GM18502 (cell line): ENCODE results near the gene SRCAP.
"Not testable (repeated sequence)": the region's sequence is repeated elsewhere in the genome, so short reads cannot be mapped to it uniquely, and the experiment has no call there.

Experiments
- ATAC-seq: cut with Tn5 transposase; IDR thresholded peaks from one replicate; pipeline ENCODE4 v1.9.1; 2021; ENCODE audit warnings: mild to moderate bottlenecking; ENCODE audit not compliant: unreplicated experiment, poor library complexity

The SRCAP gene

GRCh38 chr16:30663038-30663437 lies 35.9 kb upstream of the SRCAP start:
- ATAC-seq, result no peak

DNA sequence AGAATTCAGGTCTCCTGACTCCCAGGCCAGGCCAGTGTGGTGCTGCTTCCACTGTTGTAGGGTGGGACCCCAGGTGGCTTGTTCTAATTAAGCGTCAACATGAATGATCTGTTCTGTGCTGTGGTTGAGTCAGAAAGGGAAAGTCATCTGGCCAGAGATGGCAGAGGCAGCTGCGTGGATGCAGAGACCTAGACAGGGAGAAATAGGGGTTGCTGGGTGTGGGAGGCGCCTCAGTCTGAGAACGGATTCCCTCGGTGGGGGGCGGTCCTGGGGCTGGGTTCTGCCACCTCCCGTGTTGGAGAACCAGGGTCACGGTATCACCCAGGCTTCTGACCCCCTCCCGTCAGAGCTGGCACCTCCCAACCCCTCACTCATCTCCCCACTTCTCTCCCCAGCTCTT lies 35.2 kb upstream of the SRCAP start:
- no peak for ATAC-seq

GRCh38 chr16:30664616-30665109 lies 34.3 kb upstream of the SRCAP start:
- no peak for ATAC-seq

GRCh38 chr16:30665155-30665829 lies 33.7 kb upstream of the SRCAP start:
- ATAC-seq, result no peak

- no peak for ATAC-seq
Measured at GRCh38 chr16:30665830-30666190, 33.2 kb upstream of the SRCAP start.

DNA sequence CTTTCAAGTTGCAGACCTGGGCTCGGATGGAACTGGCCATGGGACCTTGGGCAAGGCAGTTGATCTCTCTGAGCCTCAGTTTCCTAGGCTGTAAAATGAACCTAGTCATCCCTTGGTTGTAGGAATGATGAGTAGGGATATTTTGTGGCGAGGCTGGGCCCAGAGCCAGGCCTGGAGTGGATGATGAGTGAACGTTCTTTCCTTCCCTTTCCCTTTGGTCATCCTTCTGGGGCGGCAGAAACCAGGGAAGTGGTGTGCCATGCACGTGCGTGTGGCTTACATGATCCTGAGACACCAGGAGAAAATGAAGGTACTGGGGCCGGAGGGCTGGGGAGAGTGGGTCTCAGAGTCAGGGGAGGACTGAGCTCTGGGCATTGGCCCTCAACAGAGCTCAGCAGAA lies 32.3 kb upstream of the SRCAP start:
- ATAC-seq, result no peak

- ATAC-seq, result no peak
Measured at GRCh38 chr16:30667361-30667905, 31.5 kb upstream of the SRCAP start.

- ATAC-seq, result no peak
Measured at GRCh38 chr16:30668393-30668792, 30.6 kb upstream of the SRCAP start.

DNA sequence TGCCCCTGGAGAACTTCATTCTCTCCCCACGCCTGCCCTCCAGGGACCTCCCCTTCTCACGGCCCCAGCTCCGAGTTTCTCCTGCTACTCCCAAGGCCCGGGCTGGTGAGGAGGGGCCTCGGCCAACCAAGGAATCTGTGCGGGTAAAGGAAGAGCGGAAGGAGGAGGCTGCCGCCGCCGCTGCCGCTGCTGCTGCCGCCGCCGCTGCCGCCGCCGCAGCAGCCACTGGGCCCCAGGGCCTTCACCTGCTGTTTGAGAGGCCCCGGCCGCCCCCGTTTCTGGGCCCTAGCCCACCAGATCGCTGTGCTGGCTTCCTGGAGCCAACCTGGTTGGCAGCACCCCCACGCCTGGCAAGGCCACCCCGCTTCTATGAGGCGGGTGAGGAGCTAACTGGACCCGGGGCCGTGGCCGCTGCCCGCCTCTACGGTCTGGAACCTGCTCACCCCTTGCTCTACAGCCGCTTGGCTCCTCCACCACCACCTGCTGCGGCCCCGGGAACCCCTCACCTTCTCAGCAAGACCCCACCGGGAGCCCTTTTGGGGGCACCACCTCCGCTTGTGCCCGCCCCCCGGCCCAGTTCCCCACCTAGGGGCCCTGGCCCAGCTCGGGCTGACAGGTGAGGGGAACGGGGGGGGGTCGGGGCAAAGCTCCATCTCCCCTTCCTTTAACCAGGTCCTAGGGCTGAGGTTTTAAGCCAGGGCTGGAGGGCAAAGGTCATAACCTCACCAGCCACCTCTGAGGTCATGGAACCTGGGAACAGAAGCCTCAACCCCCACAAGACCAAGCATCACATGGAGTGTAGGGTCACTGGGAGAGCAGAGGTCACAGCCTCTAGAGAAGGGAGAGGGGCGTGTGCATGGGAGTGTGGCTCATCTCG lies 29.7 kb upstream of the SRCAP start:
- ATAC-seq, result no peak

DNA sequence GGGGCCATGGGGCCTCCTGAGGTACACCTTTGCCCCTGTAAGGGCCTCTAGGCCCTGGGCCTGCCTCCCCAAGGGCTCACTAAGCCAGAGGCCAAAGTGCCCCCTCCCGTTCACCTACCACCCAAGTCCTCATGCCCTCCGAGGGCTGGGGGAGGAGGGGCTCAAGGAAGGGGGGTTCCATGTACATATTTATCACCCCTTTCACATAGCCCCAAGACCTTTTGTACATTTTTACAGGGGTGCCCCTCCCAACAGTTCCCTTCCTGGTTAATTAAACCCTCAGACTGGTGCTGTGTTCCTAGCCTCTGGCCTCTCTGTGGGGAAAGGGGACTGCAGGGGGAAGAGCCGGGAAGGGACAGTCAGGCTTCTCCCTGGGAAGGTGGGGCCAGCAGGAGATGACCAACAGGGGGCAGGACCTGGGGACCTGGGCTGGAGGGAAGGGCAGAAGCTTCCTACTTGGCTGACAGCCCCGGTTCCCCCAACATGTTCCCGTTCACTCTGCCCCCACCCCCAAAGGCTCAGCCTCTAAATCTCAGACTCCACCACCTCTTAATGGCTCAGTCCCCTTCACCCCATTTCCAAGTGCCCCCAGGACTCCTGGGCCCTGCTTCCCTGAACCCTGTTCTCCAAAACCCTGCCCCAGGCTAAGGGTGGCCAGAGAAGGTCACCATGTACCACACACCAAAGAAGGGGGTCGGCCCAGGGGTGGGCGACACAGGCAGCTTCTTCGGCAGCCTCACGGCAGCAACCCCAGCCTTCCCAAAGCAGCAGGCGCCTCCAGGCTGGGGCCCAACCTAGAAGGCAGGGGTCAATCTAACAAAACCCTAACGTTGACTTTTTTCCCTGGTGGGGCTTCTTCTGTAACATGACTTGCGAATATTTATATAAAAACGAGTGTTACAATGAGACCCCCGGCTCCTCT lies 28.8 kb upstream of the SRCAP start:
- ATAC-seq, result no peak

DNA sequence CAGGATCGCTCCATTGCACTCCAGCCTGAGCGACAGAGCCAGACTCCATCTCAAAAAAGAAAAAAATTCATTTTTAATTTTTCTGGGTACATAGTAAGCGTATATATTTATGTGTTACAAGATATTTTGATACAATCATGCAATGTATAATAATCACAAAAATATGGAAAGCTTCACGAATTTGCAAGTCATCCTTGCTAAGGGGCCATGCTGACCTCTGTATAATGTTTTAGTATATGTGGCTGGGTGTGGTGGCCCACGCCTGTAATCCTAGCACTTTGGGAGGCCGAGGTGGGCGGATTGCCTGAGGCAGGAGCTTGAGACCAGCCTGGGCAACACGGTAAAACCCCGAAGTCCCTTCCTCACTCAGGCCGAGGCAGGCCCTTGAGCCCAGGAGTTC lies 23.8 kb upstream of the SRCAP start:
- no peak for ATAC-seq

DNA sequence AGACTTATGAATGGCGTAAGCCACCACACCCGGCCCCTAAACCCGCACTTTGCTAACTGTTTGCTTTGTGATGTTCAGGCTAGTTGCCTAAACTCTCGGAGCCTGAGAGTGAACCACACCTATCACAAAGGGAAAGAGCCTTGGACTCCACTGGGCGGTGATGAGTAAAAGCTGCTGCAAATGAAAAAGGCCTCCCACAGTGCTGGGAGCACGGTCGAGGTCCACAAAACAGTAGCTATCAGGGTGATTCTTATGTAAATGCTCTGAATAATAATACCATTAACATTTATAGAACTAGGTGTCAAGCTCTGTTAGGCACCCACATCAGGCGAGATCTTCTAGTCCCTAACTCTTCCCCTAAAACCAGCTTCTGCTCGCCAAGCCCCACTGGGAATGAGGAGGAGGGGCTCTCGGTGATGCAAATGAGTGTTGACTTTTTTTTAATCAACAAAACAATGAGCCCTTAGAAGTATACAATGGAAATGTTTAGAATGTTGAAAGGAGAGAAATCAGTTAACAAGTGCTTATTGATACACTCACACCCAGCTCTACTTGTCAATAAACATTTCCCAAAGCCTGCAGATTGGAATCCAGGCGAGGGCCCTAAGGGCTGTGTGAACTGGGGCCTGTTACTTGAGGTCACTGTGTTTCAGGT lies 20.9 kb upstream of the SRCAP start:
- ATAC-seq, result no peak

DNA sequence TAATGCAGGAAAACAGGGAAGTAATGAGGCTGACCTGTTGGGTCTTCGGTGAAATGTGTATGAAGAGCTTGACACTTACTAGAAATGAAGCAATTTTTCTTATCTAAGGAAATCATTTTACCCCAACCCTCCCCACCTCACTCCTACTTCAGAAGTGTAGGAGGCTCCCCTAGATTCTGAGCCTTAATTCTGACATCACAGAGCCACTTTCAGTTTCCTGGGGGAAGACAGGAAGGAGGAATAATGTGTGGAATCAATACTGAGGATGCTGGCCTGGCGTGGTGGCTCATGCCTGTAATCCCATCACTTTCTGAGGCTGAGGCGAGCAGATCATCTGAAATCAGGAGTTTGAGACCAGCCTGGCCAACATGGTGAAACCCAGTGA lies 20.4 kb upstream of the SRCAP start:
- no peak for ATAC-seq

- ATAC-seq, result no peak
Measured at GRCh38 chr16:30680326-30680725, 18.6 kb upstream of the SRCAP start.

DNA sequence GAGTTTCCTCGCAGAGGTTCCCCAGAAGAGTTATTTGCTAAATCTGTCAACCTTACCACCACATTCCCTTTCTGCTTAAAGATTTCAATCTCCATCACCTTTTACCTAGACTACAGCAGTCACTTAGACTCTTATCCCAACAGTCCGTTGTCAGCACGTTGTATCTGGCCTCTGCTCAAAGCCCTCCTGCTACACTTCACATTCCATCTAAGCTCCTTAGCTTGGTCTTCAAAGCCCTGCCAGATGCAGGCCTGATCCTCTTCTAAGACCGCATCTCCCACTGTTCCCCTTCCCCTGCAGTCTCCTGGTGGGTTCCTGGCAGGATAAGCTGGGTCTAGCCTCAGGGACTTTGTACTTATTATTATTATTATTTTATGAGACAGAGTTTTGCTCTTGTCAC lies 10.3 kb upstream of the SRCAP start:
- no peak for ATAC-seq

- no peak for ATAC-seq
Measured at GRCh38 chr16:30691907-30692306, 7.1 kb upstream of the SRCAP start.

- no peak for ATAC-seq
Measured at GRCh38 chr16:30692396-30693064, 6.4 kb upstream of the SRCAP start.

GRCh38 chr16:30694926-30695693 lies 3.9 kb upstream of the SRCAP start:
- no peak for ATAC-seq

DNA sequence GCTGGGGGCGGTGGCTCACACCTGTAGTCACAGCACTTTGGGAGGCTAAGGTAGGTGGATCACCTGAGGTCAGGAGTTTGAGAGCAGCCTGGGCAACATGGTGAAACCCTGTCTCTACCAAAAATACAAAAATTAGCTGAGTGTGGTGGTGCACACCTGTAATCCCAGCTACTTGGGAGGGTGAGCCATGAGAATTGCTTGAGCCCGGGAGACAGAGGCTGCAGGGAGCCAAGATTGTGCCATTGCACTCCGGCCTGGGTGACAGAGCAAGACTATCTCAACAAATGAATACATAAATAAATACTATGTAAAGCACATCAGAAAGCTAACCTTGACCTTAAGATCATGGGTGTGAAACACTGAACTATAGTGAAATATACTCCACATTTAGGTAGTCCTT lies 2.3 kb upstream of the SRCAP start:
- not testable (repeated sequence) for ATAC-seq
